H1 (cell line): Measurements from ENCODE around the gene SLC35A3. TPM values are rescaled to one million over a fixed set of nuclear protein-coding genes. Genes with fewer than 3 reads are reported as not detected.

Source experiments
- CTCF ChIP-seq, 3 experiments: IDR thresholded peaks; 1 replicate in 2 of 3; 2 replicates in 1 of 3; pipeline versions ENCODE4 v1.5.1 to v1.6.1; 2011; ENCODE audit warnings: low read length in 3 of 3, mild to moderate bottlenecking in 3 of 3, inconsistent platforms in 2 of 3, low read depth in 1 of 3, moderate library complexity in 1 of 3; ENCODE audit not compliant: insufficient read depth in 1 of 3; ENCODE audit errors: control extremely low read depth in 1 of 3
- EP300 ChIP-seq, 2 experiments: IDR thresholded peaks; 1 replicate in 1 of 2; 2 replicates in 1 of 2; pipeline ENCODE4 v1.6.1; 2011 to 2012; ENCODE audit warnings: low read depth in 2 of 2, low read length in 2 of 2, mild to moderate bottlenecking in 2 of 2, borderline replicate concordance in 1 of 2, inconsistent platforms in 1 of 2, moderate library complexity in 1 of 2
- GTF2F1 ChIP-seq: IDR thresholded peaks from 2 replicates; pipeline ENCODE4 v1.6.1; 2012; ENCODE audit warnings: low read depth, low read length, improper control_type of control experiment, borderline replicate concordance
- MAX ChIP-seq: IDR thresholded peaks from 2 replicates; pipeline ENCODE4 v1.6.1; 2012; ENCODE audit warnings: inconsistent platforms
- polyA plus RNA-seq, 7 experiments: library from polyadenylated mRNA; depleted of rRNA in 3 of 7; stranded (reverse) in 5 of 7; unstranded in 2 of 7; fragments of >200 nt in 5 of 7; fragments of 200-250 nt in 2 of 7; gene quantifications; 1 replicate in 5 of 7; 2 replicates in 1 of 7; 4 replicates in 1 of 7; pipeline versions ENCODE4 v1.2.1 to v1.2.3, GENCODE V29; 2011 to 2013; ENCODE audit warnings: missing spikeins in 2 of 7, mixed read lengths in 2 of 7
- total RNA-seq: library from RNA; stranded (reverse); fragmentation: NEBNext Ultra II Directional; extraction: Animal tissue kit (Norgen Biotek cat#: 25700); gene quantifications from 2 replicates; pipeline ENCODE4 v1.2.1, GENCODE V29; 2021

SLC35A3 gene
- total and polyA plus RNA-seq, 2 of the 8 experiments (the other 6 are each of a cell fraction or from before 2014, with no cell fraction given): 3.0 to 13.8 TPM

- TF ChIP-seq CTCF (IDR thresholded peaks at IDR 0.05; ENCODE audit: control extremely low read depth in 1 of 3, insufficient read depth in 1 of 3, low read depth in 1 of 3, low read length in 3 of 3): no peak
- no peak for TF ChIP-seq MAX
- no peak for TF ChIP-seq GTF2F1
- TF ChIP-seq EP300 (IDR thresholded peaks at IDR 0.05; ENCODE audit: borderline replicate concordance in 1 of 2, low read depth in 2 of 2, low read length in 2 of 2): no peak
Measured at GRCh38 chr1:99965646-99966375, 4.0 kb upstream of the SLC35A3 start (continued).
